Esophagus muscularis mucosa (tissue), 3 donors: ENCODE data around the gene MT1F.

Experiments used
- POLR2A ChIP-seq: fragments of 450-650 bp; IDR thresholded peaks from one replicate; pipeline ENCODE4 v1.6.1; 2017; ENCODE audit warnings: antibody characterized with exemption, moderate library complexity, mild to moderate bottlenecking, low read depth
- TF ChIP-seq, protein P1 (sequence below), 3 experiments: fragments of 200-600 bp in 2 of 3; fragments of 450-650 bp in 1 of 3; sonication (generic) in 2 of 3; IDR thresholded peaks; one replicate each; pipeline ENCODE4 v1.5.1; 2017 to 2019; ENCODE audit warnings: antibody characterized with exemption in 3 of 3, mild to moderate bottlenecking in 2 of 3, moderate library complexity in 1 of 3

GRCh38 chr16:56632156-56632847 is 25.5 kb upstream of the MT1F start, which contains the start of gene MT1M:
- TF ChIP-seq POLR2A, result peak; percentile 39
- TF ChIP-seq, protein P1, sequence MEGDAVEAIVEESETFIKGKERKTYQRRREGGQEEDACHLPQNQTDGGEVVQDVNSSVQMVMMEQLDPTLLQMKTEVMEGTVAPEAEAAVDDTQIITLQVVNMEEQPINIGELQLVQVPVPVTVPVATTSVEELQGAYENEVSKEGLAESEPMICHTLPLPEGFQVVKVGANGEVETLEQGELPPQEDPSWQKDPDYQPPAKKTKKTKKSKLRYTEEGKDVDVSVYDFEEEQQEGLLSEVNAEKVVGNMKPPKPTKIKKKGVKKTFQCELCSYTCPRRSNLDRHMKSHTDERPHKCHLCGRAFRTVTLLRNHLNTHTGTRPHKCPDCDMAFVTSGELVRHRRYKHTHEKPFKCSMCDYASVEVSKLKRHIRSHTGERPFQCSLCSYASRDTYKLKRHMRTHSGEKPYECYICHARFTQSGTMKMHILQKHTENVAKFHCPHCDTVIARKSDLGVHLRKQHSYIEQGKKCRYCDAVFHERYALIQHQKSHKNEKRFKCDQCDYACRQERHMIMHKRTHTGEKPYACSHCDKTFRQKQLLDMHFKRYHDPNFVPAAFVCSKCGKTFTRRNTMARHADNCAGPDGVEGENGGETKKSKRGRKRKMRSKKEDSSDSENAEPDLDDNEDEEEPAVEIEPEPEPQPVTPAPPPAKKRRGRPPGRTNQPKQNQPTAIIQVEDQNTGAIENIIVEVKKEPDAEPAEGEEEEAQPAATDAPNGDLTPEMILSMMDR (IDR thresholded peaks at IDR 0.05), result no peak
